ENCODE data around the gene PSME2. TPM values are rescaled to one million over a fixed set of nuclear protein-coding genes. Genes with fewer than 3 reads are reported as not detected.

The PSME2 gene
- total and polyA plus RNA-seq, 11 donors = 51.4 to 360 (median 90.4) TPM

- peak in 2 of 5 donors; percentile 17 to 37 for DNase-seq
- H3K4me1 ChIP-seq = peaks cover 0 to 48% (median 22%) of the 10 kb centered on the region in 12 donors
- H3K27ac ChIP-seq = peak overlapping the region; percentile 82 to 100 (median 95)
- H3K27me3 ChIP-seq = no peaks in the 10 kb centered on the region
- H3K9me3 ChIP-seq = no peaks in the 10 kb centered on the region
- no peak for TF ChIP-seq CTCF (IDR thresholded peaks at IDR 0.05)
- TF ChIP-seq POLR2A (IDR thresholded peaks at IDR 0.05) = no peak
- peaks cover 5 to 90% (median 76%) of the 10 kb centered on the region in 9 donors for H3K36me3 ChIP-seq
- peak in 2 of 4 donors; percentile 5 to 7 for ATAC-seq
- intact Hi-C loops (cut with DNase I) = loop anchor here in 5 of 10 donors (2.0 to 10.0 kb wide), 5 partner anchors 46 to 146 kb away; partner anchors contain the start of genes DCAF11 (in 1 of the 5) and NRL (in 1 of the 5)
- 83 to 93% (median 88%) methylated on average over 2 to 4 of the region's 4 CpGs for WGBS, 4 donors
- H3K4me3 ChIP-seq = no peak overlapping the region
Measured at GRCh38 chr14:24160499-24160849, 14.1 kb upstream of the PSME2 start.

GRCh38 chr14:24159777-24160498, 13.5 kb upstream of the PSME2 start:
- H3K27ac ChIP-seq = peak overlapping the region in 11 of 12 donors; percentile 82 to 100 (median 96)
- no peaks in the 10 kb centered on the region for H3K9me3 ChIP-seq
- H3K4me1 ChIP-seq = peaks cover 0 to 42% (median 22%) of the 10 kb centered on the region in 12 donors
- intact Hi-C loops (cut with DNase I) = loop anchor here in 6 of 10 donors (2.0 to 10.0 kb wide), 6 partner anchors 45 to 145 kb away; partner anchors contain the start of genes DCAF11 (in 1 of the 6) and NRL (in 1 of the 6)
- no peak for TF ChIP-seq POLR2A (IDR thresholded peaks at IDR 0.05)
- TF ChIP-seq CTCF (IDR thresholded peaks at IDR 0.05) = no peak
- peak in 1 of 4 donors; percentile 0 for ATAC-seq
- H3K36me3 ChIP-seq = peaks cover 7 to 90% (median 76%) of the 10 kb centered on the region in 9 donors
- no peak overlapping the region for H3K4me3 ChIP-seq
- WGBS, 4 donors = 91 to 94% (median 94%) methylated on average over 8 to 11 of the region's 11 CpGs
- DNase-seq = peak in 2 of 5 donors; percentile 11 to 43
- no peaks in the 10 kb centered on the region for H3K27me3 ChIP-seq

DNA sequence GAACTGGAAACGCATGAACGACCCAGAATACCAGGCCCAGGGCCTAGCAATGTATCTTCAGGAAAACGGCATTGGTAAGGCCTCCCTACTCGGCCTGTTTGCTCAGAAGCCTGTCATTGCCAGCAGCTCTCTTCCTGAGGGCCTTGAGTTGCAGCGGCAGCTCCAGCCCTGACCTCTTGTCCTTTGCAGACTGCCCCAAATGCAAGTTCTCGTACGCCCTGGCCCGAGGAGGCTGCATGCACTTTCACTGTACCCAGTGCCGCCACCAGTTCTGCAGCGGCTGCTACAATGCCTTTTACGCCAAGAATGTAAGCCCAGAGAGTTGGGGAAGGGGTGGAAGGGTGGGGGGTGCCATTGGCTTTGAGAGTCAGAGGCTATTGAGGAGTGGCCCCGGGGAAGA, 10.9 kb upstream of the PSME2 start:
- H3K4me1 ChIP-seq = peaks cover 0 to 20% (median 10%) of the 10 kb centered on the region in 12 donors
- no peak overlapping the region for H3K27ac ChIP-seq
- H3K27me3 ChIP-seq = no peaks in the 10 kb centered on the region
- DNase-seq = no peak
- intact Hi-C loops (cut with DNase I) = loop anchor here in 1 of 10 donors (10.0 kb wide), 1 partner anchor 93 kb away; no protein-coding TSS in a partner anchor
- ATAC-seq = no peak
- H3K4me3 ChIP-seq = no peak overlapping the region
- no peaks in the 10 kb centered on the region for H3K9me3 ChIP-seq
- H3K36me3 ChIP-seq = peaks cover 5 to 85% (median 76%) of the 10 kb centered on the region in 9 donors
- WGBS, 4 donors = 90 to 95% (median 93%) methylated on average over 12 of the region's 12 CpGs
- TF ChIP-seq CTCF (IDR thresholded peaks at IDR 0.05) = no peak
- no peak for TF ChIP-seq POLR2A (IDR thresholded peaks at IDR 0.05)

DNA sequence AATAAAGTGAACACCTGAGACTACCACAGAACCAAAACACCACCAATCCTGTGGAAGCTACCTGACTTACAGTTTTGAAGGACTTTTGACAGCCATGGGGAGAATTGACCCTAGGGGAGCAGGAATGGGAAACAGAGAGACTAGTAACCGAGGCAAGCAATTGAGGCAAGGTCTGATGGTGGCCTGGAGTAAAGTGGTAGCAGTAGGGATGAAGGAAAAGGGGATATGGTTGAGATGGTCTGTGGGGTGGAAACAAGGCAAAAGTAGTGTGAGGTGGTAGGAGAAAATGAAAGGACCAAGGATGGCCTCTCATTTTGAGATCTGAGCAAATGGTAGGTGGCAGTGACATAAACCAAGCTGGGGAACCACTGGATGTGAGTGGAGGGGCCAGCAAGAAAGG, 10.4 kb upstream of the PSME2 start:
- Histone ChIP-seq H3K4me1 (peaks cover 0 to 15% (median 6%) of the 10 kb centered on the region in 12 donors), H3K4me3 (no peak overlapping the region), H3K36me3 (peaks cover 5 to 87% (median 81%) of the 10 kb centered on the region in 9 donors), H3K9me3 (no peaks in the 10 kb centered on the region), H3K27me3 (no peaks in the 10 kb centered on the region), H3K27ac (no peak overlapping the region)
- ATAC-seq (no peak), DNase-seq (no peak)
- WGBS, 4 donors = 90 to 95% (median 94%) methylated on average over 1 of the region's 1 CpG
- intact Hi-C loops (cut with DNase I) = loop anchor here in 1 of 10 donors (10.0 kb wide), 1 partner anchor 92 kb away; no protein-coding TSS in a partner anchor
- TF ChIP-seq POLR2A (IDR thresholded peaks at IDR 0.05) (no peak), CTCF (IDR thresholded peaks at IDR 0.05) (no peak)

Measured in heart left ventricle (tissue), 16 donors.